HEK293 (cell line): ENCODE results near the gene WRNIP1.

Experiments
- GLI2 ChIP-seq: fragments of 450-650 bp; formaldehyde crosslinking; IDR thresholded peaks from 2 replicates; pipeline ENCODE4; 2017; ENCODE audit warnings: missing biosample characterization, missing genetic modification characterization, low read depth, borderline replicate concordance
- GLI4 ChIP-seq: fragments of 450-650 bp; formaldehyde crosslinking; IDR thresholded peaks from 2 replicates; pipeline ENCODE4 v1.5.1; 2016; ENCODE audit warnings: missing biosample characterization, missing genetic modification characterization
- PRDM10 ChIP-seq: fragments of 450-650 bp; formaldehyde crosslinking; IDR thresholded peaks from 2 replicates; pipeline ENCODE4 v1.5.1; 2016; ENCODE audit warnings: missing biosample characterization, missing genetic modification characterization
- ZBTB21 ChIP-seq: fragments of 450-650 bp; formaldehyde crosslinking; IDR thresholded peaks from 2 replicates; pipeline ENCODE4 v1.5.1; 2017; ENCODE audit warnings: missing biosample characterization, missing genetic modification characterization
- ZNF223 ChIP-seq: fragments of 450-650 bp; formaldehyde crosslinking; IDR thresholded peaks from 2 replicates; pipeline ENCODE4 v1.5.1; 2016; ENCODE audit warnings: missing biosample characterization, missing genetic modification characterization
- ZNF549 ChIP-seq: fragments of 450-650 bp; IDR thresholded peaks from 2 replicates; pipeline ENCODE4 v1.5.1; 2018; ENCODE audit warnings: missing biosample characterization, missing genetic modification characterization, mild to moderate bottlenecking, inconsistent platforms, moderate library complexity
- ZNF558 ChIP-seq: fragments of 450-650 bp; formaldehyde crosslinking; IDR thresholded peaks from 2 replicates; pipeline ENCODE4 v1.5.1; 2016; ENCODE audit warnings: missing biosample characterization, missing genetic modification characterization
- ZNF585B ChIP-seq: fragments of 450-650 bp; formaldehyde crosslinking; IDR thresholded peaks from 2 replicates; pipeline ENCODE4 v1.5.1; 2016; ENCODE audit warnings: missing biosample characterization, missing genetic modification characterization
- ZNF660 ChIP-seq: fragments of 450-650 bp; IDR thresholded peaks from 2 replicates; pipeline ENCODE4 v1.5.1; 2018; ENCODE audit warnings: missing biosample characterization, mild to moderate bottlenecking, missing genetic modification characterization
- ZNF791 ChIP-seq: fragments of 450-650 bp; formaldehyde crosslinking; IDR thresholded peaks from 2 replicates; pipeline ENCODE4 v1.5.1; 2016; ENCODE audit warnings: missing biosample characterization, missing genetic modification characterization
- TF ChIP-seq, protein P1 (sequence below): fragments of 450-650 bp; formaldehyde crosslinking; IDR thresholded peaks from 2 replicates; pipeline ENCODE4 v1.5.1; 2016; ENCODE audit warnings: missing biosample characterization, missing genetic modification characterization
- TF ChIP-seq, protein P2 (sequence below): fragments of 450-650 bp; formaldehyde crosslinking; IDR thresholded peaks from 2 replicates; pipeline ENCODE4 v1.5.1; 2016; ENCODE audit warnings: missing biosample characterization, missing genetic modification characterization
- TF ChIP-seq, protein P3 (sequence below): fragments of 450-650 bp; formaldehyde crosslinking; IDR thresholded peaks from 2 replicates; pipeline ENCODE4 v1.5.1; 2016; ENCODE audit warnings: missing biosample characterization, missing genetic modification characterization
- TF ChIP-seq, protein P4 (sequence below): fragments of 450-650 bp; formaldehyde crosslinking; IDR thresholded peaks from 2 replicates; pipeline ENCODE4 v1.5.1; 2016; ENCODE audit warnings: missing biosample characterization, missing genetic modification characterization, borderline replicate concordance

- no peak for TF ChIP-seq ZNF660
- TF ChIP-seq, protein P1, sequence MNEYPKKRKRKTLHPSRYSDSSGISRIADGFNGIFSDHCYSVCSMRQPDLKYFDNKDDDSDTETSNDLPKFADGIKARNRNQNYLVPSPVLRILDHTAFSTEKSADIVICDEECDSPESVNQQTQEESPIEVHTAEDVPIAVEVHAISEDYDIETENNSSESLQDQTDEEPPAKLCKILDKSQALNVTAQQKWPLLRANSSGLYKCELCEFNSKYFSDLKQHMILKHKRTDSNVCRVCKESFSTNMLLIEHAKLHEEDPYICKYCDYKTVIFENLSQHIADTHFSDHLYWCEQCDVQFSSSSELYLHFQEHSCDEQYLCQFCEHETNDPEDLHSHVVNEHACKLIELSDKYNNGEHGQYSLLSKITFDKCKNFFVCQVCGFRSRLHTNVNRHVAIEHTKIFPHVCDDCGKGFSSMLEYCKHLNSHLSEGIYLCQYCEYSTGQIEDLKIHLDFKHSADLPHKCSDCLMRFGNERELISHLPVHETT (tag by site-specific recombination), result no peak
- TF ChIP-seq, protein P2, sequence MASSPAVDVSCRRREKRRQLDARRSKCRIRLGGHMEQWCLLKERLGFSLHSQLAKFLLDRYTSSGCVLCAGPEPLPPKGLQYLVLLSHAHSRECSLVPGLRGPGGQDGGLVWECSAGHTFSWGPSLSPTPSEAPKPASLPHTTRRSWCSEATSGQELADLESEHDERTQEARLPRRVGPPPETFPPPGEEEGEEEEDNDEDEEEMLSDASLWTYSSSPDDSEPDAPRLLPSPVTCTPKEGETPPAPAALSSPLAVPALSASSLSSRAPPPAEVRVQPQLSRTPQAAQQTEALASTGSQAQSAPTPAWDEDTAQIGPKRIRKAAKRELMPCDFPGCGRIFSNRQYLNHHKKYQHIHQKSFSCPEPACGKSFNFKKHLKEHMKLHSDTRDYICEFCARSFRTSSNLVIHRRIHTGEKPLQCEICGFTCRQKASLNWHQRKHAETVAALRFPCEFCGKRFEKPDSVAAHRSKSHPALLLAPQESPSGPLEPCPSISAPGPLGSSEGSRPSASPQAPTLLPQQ (tag by site-specific recombination), result no peak
- TF ChIP-seq, protein P3, sequence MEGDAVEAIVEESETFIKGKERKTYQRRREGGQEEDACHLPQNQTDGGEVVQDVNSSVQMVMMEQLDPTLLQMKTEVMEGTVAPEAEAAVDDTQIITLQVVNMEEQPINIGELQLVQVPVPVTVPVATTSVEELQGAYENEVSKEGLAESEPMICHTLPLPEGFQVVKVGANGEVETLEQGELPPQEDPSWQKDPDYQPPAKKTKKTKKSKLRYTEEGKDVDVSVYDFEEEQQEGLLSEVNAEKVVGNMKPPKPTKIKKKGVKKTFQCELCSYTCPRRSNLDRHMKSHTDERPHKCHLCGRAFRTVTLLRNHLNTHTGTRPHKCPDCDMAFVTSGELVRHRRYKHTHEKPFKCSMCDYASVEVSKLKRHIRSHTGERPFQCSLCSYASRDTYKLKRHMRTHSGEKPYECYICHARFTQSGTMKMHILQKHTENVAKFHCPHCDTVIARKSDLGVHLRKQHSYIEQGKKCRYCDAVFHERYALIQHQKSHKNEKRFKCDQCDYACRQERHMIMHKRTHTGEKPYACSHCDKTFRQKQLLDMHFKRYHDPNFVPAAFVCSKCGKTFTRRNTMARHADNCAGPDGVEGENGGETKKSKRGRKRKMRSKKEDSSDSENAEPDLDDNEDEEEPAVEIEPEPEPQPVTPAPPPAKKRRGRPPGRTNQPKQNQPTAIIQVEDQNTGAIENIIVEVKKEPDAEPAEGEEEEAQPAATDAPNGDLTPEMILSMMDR (tag by site-specific recombination), result no peak
- TF ChIP-seq, protein P4, sequence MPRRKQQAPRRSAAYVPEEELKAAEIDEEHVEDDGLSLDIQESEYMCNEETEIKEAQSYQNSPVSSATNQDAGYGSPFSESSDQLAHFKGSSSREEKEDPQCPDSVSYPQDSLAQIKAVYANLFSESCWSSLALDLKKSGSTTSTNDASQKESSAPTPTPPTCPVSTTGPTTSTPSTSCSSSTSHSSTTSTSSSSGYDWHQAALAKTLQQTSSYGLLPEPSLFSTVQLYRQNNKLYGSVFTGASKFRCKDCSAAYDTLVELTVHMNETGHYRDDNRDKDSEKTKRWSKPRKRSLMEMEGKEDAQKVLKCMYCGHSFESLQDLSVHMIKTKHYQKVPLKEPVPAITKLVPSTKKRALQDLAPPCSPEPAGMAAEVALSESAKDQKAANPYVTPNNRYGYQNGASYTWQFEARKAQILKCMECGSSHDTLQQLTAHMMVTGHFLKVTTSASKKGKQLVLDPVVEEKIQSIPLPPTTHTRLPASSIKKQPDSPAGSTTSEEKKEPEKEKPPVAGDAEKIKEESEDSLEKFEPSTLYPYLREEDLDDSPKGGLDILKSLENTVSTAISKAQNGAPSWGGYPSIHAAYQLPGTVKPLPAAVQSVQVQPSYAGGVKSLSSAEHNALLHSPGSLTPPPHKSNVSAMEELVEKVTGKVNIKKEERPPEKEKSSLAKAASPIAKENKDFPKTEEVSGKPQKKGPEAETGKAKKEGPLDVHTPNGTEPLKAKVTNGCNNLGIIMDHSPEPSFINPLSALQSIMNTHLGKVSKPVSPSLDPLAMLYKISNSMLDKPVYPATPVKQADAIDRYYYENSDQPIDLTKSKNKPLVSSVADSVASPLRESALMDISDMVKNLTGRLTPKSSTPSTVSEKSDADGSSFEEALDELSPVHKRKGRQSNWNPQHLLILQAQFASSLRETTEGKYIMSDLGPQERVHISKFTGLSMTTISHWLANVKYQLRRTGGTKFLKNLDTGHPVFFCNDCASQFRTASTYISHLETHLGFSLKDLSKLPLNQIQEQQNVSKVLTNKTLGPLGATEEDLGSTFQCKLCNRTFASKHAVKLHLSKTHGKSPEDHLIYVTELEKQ, result no peak
- TF ChIP-seq GLI2, result no peak
- no peak for TF ChIP-seq ZNF791 (tag by site-specific recombination)
- no peak for TF ChIP-seq ZNF223 (tag by site-specific recombination)
- TF ChIP-seq ZNF585B, result no peak
- no peak for TF ChIP-seq ZBTB21 (tag by site-specific recombination)
- TF ChIP-seq ZNF549 (tag by site-specific recombination), result no peak
- no peak for TF ChIP-seq PRDM10 (tag by site-specific recombination)
- no peak for TF ChIP-seq GLI4 (tag by site-specific recombination)
- no peak for TF ChIP-seq ZNF558 (tag by site-specific recombination)
Observed at GRCh38 chr6:2804516-2804915, 39.3 kb downstream of the WRNIP1 start.
